Stimulated activated naive CD8-positive, alpha-beta T cell treated with anti-CD3 and anti-CD28 coated beads, Interleukin-15, amount 100 ng/mL, for 72 hours (primary cell): Measurements from ENCODE around the gene DLEC1.
"Not testable (repeated sequence)": the region's sequence is repeated elsewhere in the genome, so short reads cannot be mapped to it uniquely, and the experiment has no call there.

Source experiments
- ATAC-seq: fragments of 150-1000 bp; cut with Tn5 transposase; 2 replicates; pipeline ENCODE4 v1.10.0; 2021; ENCODE audit warnings: mild to moderate bottlenecking, moderate library complexity
- DNase-seq, 2 donors: peaks; one replicate each; pipeline ENCODE4 v3.0.0; 2021 to 2022
- H3K27ac Mint-ChIP-seq, 2 donors: one replicate each; pipeline ENCODE4 v1.8.0; 2022; ENCODE audit warnings: mild to moderate bottlenecking in 2 of 2, mixed read lengths in 2 of 2, moderate library complexity in 2 of 2
- H3K27me3 Mint-ChIP-seq: one replicate; pipeline ENCODE4 v1.8.0; 2022; ENCODE audit warnings: mixed read lengths
- H3K4me1 Mint-ChIP-seq: one replicate; pipeline ENCODE4 v1.8.0; 2022; ENCODE audit warnings: mild to moderate bottlenecking, mixed read lengths
- H3K4me3 Mint-ChIP-seq, 2 donors: one replicate each; pipeline ENCODE4 v1.8.0; 2022; ENCODE audit warnings: mild to moderate bottlenecking in 2 of 2, mixed read lengths in 2 of 2, moderate library complexity in 1 of 2
- H3K9me3 Mint-ChIP-seq, 2 donors: one replicate each; pipeline ENCODE4 v1.8.0; 2022; ENCODE audit warnings: mixed read lengths in 2 of 2

The DLEC1 gene

DNA sequence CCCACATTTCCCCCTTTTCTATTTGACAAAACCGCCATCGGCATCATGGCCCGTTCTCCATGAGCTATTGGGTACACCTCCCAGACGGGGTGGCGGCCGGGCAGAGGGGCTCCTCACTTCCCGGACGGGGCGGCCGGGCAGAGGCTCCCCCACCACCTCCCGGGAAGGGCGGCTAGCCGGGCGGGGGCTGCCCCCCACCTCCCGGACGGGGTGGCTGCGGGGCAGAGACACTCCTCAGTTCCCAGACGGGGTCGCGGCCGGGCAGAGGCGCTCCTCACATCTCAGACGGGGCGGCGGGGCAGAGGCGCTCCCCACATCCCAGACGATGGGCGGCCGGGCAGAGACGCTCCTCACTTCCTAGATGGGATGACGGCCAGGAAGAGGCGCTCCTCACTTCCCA, 25.4 kb downstream of the DLEC1 start:
- H3K4me3 Mint-ChIP-seq, H3K9me3 Mint-ChIP-seq, H3K27me3 Mint-ChIP-seq, H3K27ac Mint-ChIP-seq, DNase-seq, H3K4me1 Mint-ChIP-seq, ATAC-seq: not testable (repeated sequence)

- no peaks in the 10 kb centered on the region for H3K27me3 Mint-ChIP-seq
- H3K4me1 Mint-ChIP-seq: no peaks in the 10 kb centered on the region
- no peak overlapping the region for H3K4me3 Mint-ChIP-seq
- H3K27ac Mint-ChIP-seq: no peak overlapping the region
- DNase-seq (no peak), ATAC-seq (no peak)
- H3K9me3 Mint-ChIP-seq: no peaks in the 10 kb centered on the region
Observed at GRCh38 chr3:38067508-38068233, 28.7 kb downstream of the DLEC1 start.

DNA sequence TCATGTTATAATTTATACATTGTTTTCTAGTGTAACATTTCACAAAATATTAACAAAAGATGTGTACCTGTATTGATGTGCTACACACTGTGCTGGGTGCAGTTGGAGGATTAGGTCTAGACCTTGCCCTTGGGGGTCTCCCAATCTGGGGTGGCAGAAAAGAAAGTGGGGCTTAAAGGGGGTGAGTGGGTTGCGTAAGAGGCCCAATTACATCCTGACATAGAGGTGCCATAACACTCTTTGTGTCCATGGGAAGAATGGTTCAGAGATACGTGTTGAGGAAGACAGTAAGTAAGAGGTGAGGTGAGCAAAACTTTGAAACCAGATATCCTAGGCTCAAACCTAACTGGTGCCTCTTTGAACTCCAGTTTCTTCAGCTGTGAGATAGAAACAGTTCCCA, 31.0 kb downstream of the DLEC1 start:
- Mint-ChIP-seq H3K27ac (no peak overlapping the region), H3K4me1 (no peaks in the 10 kb centered on the region), H3K27me3 (no peaks in the 10 kb centered on the region), H3K9me3 (no peaks in the 10 kb centered on the region), H3K4me3 (no peak overlapping the region)
- ATAC-seq (no peak), DNase-seq (no peak)

DNA sequence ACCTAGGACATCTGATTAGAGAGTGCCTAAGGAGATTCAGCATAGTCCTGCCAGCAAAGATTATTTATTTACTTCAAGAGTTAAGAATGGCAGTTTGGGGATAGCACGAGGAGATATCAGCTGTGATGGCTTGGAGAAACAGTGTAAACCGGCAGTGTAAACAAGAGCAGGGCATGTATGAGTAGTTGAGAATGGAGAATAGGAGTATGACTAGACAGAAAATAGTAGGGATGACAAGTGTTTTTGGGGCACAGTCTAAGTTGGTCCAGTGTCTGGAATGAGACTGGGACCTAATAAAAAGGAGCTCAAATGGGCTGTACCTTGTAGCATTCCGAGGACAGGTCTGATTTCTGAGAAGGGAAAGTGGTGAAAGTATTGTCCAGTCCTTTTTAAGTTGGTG, 38.1 kb downstream of the DLEC1 start:
- ATAC-seq, H3K27me3 Mint-ChIP-seq, H3K9me3 Mint-ChIP-seq, H3K27ac Mint-ChIP-seq, DNase-seq, H3K4me1 Mint-ChIP-seq, H3K4me3 Mint-ChIP-seq: not testable (repeated sequence)

- not testable (repeated sequence) for H3K27me3 Mint-ChIP-seq, H3K27ac Mint-ChIP-seq, DNase-seq, H3K4me3 Mint-ChIP-seq, ATAC-seq, H3K9me3 Mint-ChIP-seq, H3K4me1 Mint-ChIP-seq
Observed at GRCh38 chr3:38082296-38082695, 43.3 kb downstream of the DLEC1 start.

DNA sequence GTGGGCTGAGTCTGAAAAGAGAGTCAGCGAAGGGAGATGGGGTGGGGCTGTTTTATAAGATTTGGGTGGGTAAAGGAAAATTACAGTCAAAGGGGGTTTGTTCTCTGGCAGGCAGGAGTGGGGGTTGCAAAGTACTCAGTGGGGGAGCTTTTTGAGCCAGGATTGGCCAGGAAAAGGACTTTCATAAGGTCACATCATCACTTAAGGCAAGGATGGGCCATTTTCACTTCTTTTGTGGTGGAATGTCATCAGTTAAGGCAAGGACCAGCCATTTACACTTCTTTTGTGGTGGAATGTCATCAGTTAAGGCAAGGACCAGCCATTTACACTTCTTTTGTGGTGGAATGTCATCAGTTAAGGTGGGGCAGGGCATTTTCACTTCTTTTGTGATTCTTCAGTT, 44.2 kb downstream of the DLEC1 start:
- H3K4me3 Mint-ChIP-seq, H3K9me3 Mint-ChIP-seq, H3K4me1 Mint-ChIP-seq, ATAC-seq, DNase-seq, H3K27me3 Mint-ChIP-seq, H3K27ac Mint-ChIP-seq: not testable (repeated sequence)

DNA sequence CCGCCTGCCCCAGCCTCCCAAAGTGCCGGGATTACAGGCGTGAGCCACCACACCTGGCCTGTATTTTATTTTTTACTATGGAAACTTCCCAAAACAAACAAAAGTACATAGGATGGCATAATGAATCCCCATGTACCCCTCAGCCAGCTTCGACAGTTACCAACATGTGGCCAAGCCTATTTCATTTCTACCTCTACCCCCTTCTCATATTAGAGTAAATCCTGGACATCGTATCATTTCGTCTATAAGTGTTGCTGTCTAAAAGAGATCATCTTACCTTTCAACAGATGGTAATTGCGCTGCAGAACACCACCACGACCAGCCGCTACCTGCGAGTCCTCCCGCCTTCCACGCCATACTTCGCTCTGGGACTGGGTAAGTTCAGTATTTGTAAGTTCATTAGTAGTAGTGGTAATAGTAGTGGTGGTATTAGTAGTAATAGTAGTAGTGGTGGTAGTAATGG, 44.9 kb downstream of the DLEC1 start:
- DNase-seq: no peak
- no peaks in the 10 kb centered on the region for H3K27me3 Mint-ChIP-seq
- peaks cover 9 to 10% of the 10 kb centered on the region in 2 donors for H3K9me3 Mint-ChIP-seq
- ATAC-seq: no peak
- peaks cover 9% of the 10 kb centered on the region for H3K4me1 Mint-ChIP-seq
- H3K27ac Mint-ChIP-seq: no peak overlapping the region
- H3K4me3 Mint-ChIP-seq: no peak overlapping the region

DNA sequence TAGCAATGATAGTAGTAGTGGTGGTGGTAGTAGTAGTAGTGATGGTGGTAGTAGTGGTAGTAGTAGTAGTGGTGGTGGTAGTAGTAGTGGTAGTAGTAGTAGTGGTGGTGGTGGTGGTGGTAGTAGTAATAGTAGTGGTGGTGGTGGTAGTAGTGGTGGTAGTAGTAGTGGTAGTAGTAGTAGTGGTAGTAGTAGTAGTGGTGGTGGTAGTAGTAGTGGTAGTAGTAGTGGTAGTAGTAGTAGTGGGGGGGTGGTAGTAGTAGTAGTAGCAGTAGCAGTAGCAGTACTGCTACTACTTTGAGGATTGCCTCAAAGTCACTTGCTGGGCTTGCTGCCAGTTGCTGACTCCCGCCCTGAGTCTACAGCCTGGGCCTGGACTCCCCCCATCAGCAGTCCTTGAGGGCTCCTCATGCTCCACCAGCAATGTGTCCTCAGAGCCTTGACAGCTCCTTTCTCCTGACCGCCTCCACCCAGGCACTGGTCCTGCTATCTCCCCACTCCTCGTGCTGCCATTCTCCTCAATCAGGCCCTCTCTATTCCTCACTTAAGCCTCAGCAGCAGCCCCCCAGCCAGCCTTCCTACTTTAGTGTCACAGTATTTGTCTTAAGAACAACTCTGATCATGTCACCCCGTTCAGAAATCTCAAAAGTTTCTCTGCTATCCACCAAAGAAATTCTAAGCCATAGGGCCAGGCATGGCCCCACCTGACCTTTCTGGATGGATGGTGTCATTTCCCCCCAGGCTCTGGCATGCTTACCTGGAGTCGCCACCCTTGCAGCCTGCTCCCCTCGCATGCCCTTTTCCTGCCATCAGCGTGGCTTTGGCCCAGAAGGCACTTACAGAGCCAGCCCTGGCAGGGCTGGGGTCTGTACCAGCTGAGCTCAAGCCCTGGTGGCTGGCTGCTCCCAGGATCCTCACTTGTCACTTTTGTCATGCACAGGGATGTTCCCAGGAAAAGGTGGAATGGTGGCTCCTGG, 45.6 kb downstream of the DLEC1 start:
- Mint-ChIP-seq H3K9me3 (peaks cover 9 to 10% of the 10 kb centered on the region in 2 donors), H3K4me3 (no peak overlapping the region), H3K27ac (peak overlapping the region in 1 of 2 donors; percentile 6), H3K27me3 (no peaks in the 10 kb centered on the region), H3K4me1 (peaks cover 10% of the 10 kb centered on the region)
- peak; percentile 13 to 30 for DNase-seq
- peak; percentile 68 for ATAC-seq

DNA sequence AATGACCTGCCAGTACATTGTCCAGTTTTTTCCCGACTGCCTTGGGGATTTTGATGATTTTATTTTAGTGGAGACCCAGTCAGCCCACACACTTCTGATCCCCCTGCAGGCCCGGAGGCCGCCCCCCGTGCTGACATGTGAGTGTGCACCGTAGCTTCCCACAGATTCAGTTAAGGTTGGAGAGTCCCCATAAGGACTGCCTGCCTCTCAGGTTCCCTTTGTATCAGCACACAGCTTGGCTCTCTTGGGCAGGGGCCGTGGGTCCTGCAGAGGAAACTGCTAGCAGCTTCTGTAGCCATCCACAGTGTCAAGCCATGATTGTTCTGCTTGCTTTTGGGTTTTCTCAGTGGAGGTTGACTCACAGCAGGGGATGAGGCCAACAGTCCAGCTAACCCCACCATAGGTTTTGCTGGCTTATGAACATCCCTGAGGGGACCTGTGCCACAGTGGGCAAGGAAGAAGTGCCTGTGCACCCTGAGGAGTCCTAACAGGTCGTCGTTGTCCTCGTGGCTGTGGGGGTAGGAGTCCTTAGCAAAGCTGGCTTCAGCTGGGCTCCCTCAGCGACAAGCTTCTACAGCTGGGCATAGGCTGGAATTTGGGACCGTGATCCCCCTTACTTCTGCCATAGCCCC, 46.4 kb downstream of the DLEC1 start:
- ATAC-seq (peak; percentile 29), DNase-seq (no peak)
- peaks cover 9 to 10% of the 10 kb centered on the region in 2 donors for H3K9me3 Mint-ChIP-seq
- no peaks in the 10 kb centered on the region for H3K27me3 Mint-ChIP-seq
- no peak overlapping the region for H3K4me3 Mint-ChIP-seq
- H3K4me1 Mint-ChIP-seq: peaks cover 10% of the 10 kb centered on the region
- no peak overlapping the region for H3K27ac Mint-ChIP-seq

DNA sequence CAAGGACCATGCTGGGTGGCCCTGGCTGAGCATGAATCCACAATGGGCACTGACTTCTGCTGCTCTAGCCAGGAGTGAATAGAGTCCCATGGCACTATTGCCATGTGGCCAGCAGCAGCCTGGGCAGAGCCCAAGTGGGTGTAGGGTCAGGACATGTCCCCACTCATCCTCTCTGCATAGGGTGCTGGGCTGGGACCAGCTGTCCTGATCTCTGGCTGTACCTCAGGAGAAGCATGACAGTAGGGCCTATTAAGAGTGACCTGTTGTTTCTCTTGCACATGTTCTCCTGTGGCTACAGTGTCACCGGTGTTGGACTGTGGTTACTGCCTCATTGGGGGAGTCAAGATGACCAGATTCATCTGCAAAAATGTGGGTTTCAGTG, 46.9 kb downstream of the DLEC1 start:
- Mint-ChIP-seq H3K4me1 (peaks cover 10% of the 10 kb centered on the region), H3K27ac (no peak overlapping the region), H3K9me3 (peaks cover 9 to 10% of the 10 kb centered on the region in 2 donors), H3K4me3 (no peak overlapping the region), H3K27me3 (no peaks in the 10 kb centered on the region)
- DNase-seq (no peak), ATAC-seq (peak; percentile 32)

- Mint-ChIP-seq H3K27ac (no peak overlapping the region), H3K4me3 (no peak overlapping the region), H3K27me3 (no peaks in the 10 kb centered on the region), H3K4me1 (peaks cover 10% of the 10 kb centered on the region), H3K9me3 (peaks cover 9 to 10% of the 10 kb centered on the region in 2 donors)
- ATAC-seq (no peak), DNase-seq (no peak)
Observed at GRCh38 chr3:38086496-38086895, 47.5 kb downstream of the DLEC1 start.

DNA sequence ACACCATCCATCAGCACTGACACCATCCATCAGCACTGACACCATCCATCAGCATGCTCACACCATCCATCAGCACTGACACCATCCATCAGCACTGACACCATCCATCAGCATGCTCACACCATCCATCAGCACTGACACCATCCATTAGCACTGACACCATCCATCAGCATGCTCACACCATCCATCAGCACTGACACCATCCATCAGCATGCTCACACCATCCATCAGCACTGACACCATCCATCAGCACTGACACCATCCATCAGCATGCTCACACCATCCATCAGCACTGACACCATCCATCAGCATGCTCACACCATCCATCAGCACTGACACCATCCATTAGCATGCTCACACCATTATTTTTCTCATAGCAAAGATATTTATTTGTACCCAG, 48.3 kb downstream of the DLEC1 start:
- peaks cover 10% of the 10 kb centered on the region for H3K4me1 Mint-ChIP-seq
- H3K9me3 Mint-ChIP-seq, H3K4me3 Mint-ChIP-seq, DNase-seq, H3K27ac Mint-ChIP-seq, ATAC-seq, H3K27me3 Mint-ChIP-seq: not testable (repeated sequence)

DNA sequence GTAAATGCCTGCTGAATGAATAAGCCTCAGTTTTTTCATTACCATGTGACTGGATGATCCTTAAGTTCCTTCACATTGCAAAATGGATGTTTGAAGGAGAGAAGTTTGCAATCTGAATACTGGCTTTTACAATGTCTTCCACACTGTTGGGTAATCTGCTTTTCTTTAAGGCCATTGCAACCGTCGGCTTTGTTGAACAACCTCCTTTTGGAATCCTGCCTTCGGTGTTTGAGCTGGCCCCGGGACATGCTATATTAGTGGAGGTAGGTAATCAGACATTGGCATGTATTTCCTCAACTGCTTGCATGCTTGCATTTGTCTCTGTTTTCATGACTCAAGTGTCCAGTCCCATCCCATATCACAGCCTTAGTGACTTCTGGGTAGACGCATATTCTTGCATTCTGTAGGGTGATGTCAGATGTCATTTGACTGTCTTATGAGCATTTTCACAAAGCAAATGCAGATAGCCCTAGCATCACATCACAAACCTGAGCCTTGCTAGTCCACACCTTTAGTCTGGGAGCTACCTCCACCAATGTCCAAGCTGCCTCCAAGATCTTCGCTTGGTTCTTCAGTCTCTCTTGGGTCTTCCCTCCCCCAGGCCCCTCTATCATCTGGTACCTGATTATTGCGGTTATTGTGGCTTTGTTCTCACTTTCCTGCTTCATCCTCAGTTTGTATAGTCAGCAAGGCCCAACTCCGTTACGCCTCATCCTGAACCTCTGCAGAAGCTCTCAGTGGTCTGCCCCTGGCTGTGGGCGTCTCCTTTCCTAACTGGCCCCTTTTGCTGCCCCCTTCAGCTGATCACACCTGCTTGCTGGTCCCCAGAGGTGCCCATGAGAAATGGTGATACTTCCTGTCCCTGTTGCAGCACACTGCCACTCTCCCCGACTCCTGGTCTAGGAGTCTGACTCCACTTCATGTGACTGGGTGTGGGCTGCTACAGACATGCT, 49.4 kb downstream of the DLEC1 start:
- ATAC-seq (no peak), DNase-seq (no peak)
- H3K27ac Mint-ChIP-seq: peak overlapping the region in 1 of 2 donors; percentile 91
- H3K4me3 Mint-ChIP-seq: no peak overlapping the region
- H3K27me3 Mint-ChIP-seq: no peaks in the 10 kb centered on the region
- H3K9me3 Mint-ChIP-seq: peaks cover 9 to 10% of the 10 kb centered on the region in 2 donors
- peaks cover 10% of the 10 kb centered on the region for H3K4me1 Mint-ChIP-seq

DNA sequence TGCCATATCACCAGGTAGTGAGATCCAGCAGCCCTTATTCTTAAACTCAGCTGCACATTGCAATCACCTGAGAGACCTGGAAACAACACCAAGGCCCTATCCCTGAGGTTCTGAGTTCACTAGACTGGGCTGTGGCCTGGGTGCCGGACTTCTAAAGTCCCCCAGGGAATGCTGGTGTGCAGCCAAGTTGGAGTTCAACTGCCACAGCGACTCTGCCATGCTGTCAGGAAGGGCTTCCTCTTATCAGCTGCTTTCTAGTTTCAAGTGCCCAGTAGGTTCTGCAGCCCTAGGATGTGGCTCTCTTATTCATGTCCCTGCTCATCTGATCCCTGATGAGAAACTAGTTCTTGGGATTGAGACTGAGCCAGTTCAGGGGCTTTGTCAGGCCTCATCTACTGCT, 50.2 kb downstream of the DLEC1 start:
- ATAC-seq: no peak
- Mint-ChIP-seq H3K27ac (no peak overlapping the region), H3K27me3 (no peaks in the 10 kb centered on the region), H3K4me3 (no peak overlapping the region), H3K4me1 (peaks cover 10% of the 10 kb centered on the region), H3K9me3 (peaks cover 4 to 6% of the 10 kb centered on the region in 2 donors)
- no peak for DNase-seq

DNA sequence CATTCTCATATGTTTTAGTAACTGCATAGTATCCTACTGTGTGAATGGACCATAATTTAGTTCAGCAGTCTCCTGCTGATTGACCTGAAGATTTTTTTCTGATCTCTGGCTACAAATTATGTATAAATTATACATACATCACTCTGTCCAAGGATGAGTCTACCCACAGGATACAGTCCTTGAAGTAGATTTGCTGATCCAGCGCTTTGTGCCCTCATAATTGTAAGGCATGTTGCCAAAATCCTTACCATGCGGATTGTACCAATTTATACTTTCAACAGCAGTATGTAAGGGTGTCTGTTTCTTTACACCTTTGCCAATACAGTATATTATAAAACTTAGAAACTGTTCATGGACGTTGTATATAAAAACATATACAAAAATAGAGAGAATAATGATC, 51.4 kb downstream of the DLEC1 start:
- DNase-seq: no peak
- Mint-ChIP-seq H3K27ac (no peak overlapping the region), H3K27me3 (no peaks in the 10 kb centered on the region), H3K4me1 (peaks cover 6% of the 10 kb centered on the region), H3K4me3 (no peak overlapping the region), H3K9me3 (no peaks in the 10 kb centered on the region)
- no peak for ATAC-seq
